Right kidney (tissue), 1 donor: Measurements from ENCODE around the gene TP53AIP1.

ENCODE experiments used
- DNase-seq: peaks from one replicate; pipeline ENCODE4 v3.0.0-alpha.2; 2016

The TP53AIP1 gene

GRCh38 chr11:128889657-128890213 is 52.9 kb downstream of the TP53AIP1 start:
- peak; percentile 21 for DNase-seq

- DNase-seq = no peak
Measured at GRCh38 chr11:128888034-128888985, 54.4 kb downstream of the TP53AIP1 start.

- no peak for DNase-seq
Measured at GRCh38 chr11:128886406-128887124, 56.1 kb downstream of the TP53AIP1 start.
